DOHH2 (cell line): Measurements from ENCODE around the gene FNBP1L.

Experiments
- H3F3A ChIP-seq: fragments of 200-600 bp; sonication (generic), shearing (Covaris generic); 2 replicates; pipeline ENCODE4 v1.6.0; 2016; ENCODE audit warnings: antibody characterized with exemption, mild to moderate bottlenecking; ENCODE audit not compliant: control insufficient read depth, insufficient read depth
- H3K27ac ChIP-seq: fragments of 200-600 bp; sonication (generic); 2 replicates; pipeline ENCODE4 v1.5.1; 2014; ENCODE audit warnings: low read depth, mild to moderate bottlenecking, low read length, moderate library complexity
- H3K27me3 ChIP-seq: fragments of 200-600 bp; sonication (generic); 2 replicates; pipeline ENCODE4 v1.6.1; 2014; ENCODE audit warnings: mild to moderate bottlenecking, low read length, mixed read lengths; ENCODE audit not compliant: control insufficient read depth
- H3K36me3 ChIP-seq: fragments of 200-600 bp; sonication (generic); 2 replicates; pipeline ENCODE4 v1.6.1; 2014; ENCODE audit warnings: mild to moderate bottlenecking, low read length, moderate library complexity, mixed read lengths; ENCODE audit not compliant: control insufficient read depth
- H3K4me1 ChIP-seq: fragments of 200-600 bp; sonication (generic); 2 replicates; pipeline ENCODE4 v1.6.1; 2014; ENCODE audit warnings: mild to moderate bottlenecking, low read length, mixed read lengths; ENCODE audit not compliant: control insufficient read depth
- H3K4me2 ChIP-seq: fragments of 200-600 bp; sonication (generic); 2 replicates; pipeline ENCODE4 v1.6.0; 2014; ENCODE audit warnings: mild to moderate bottlenecking, low read length, moderate library complexity
- H3K4me3 ChIP-seq: fragments of 200-600 bp; sonication (generic); 2 replicates; pipeline ENCODE4 v1.5.1; 2014; ENCODE audit warnings: mild to moderate bottlenecking, low read length, mixed read lengths
- H3K79me2 ChIP-seq: fragments of 200-600 bp; sonication (generic); 2 replicates; pipeline ENCODE4 v1.6.1; 2014; ENCODE audit warnings: mild to moderate bottlenecking, low read length, mixed read lengths; ENCODE audit not compliant: control insufficient read depth
- H3K9me2 ChIP-seq: fragments of 200-600 bp; sonication (generic); replicated peaks from 2 replicates; pipeline ENCODE4 v1.6.1; 2014; ENCODE audit warnings: mild to moderate bottlenecking, low read length, mixed read lengths; ENCODE audit not compliant: control insufficient read depth
- H3K9me3 ChIP-seq: fragments of 200-600 bp; sonication (generic); 2 replicates; pipeline ENCODE4 v1.6.1; 2014; ENCODE audit warnings: antibody characterized with exemption, low read length, mixed read lengths; ENCODE audit not compliant: control insufficient read depth, insufficient read depth
- H4K20me1 ChIP-seq: fragments of 200-600 bp; sonication (generic); 2 replicates; pipeline ENCODE4 v1.6.0; 2014; ENCODE audit warnings: low read depth, mild to moderate bottlenecking, antibody characterized with exemption, low read length, moderate library complexity; ENCODE audit not compliant: control insufficient read depth, insufficient read depth
- CTCF ChIP-seq: fragments of 200-600 bp; sonication (generic); IDR thresholded peaks from one replicate; pipeline ENCODE4 v1.5.1; 2014; ENCODE audit warnings: antibody characterized with exemption, mild to moderate bottlenecking, low read depth, low read length; ENCODE audit not compliant: poor library complexity, severe bottlenecking
- EZH2phosphoT487 ChIP-seq: fragments of 200-600 bp; sonication (generic); IDR thresholded peaks from 2 replicates; pipeline ENCODE4 v1.6.1; 2017; ENCODE audit warnings: borderline replicate concordance, mild to moderate bottlenecking, antibody characterized with exemption, low read length, moderate library complexity, mixed read lengths

Gene FNBP1L

GRCh38 chr1:93554883-93555872 is 107.3 kb downstream of the FNBP1L start:
- no peaks in the 10 kb centered on the region for H3K79me2 ChIP-seq
- no peak overlapping the region for H3K27ac ChIP-seq
- no peaks in the 10 kb centered on the region for H3K9me3 ChIP-seq
- H3K4me2 ChIP-seq = no peak overlapping the region
- TF ChIP-seq CTCF (no peak), EZH2phosphoT487 (no peak)
- no peaks in the 10 kb centered on the region for H3K9me2 ChIP-seq
- no peaks in the 10 kb centered on the region; the same call in 1 of the 2 replicates for H3K27me3 ChIP-seq
- H3K4me1 ChIP-seq = peaks cover 17% of the 10 kb centered on the region
- no peaks in the 10 kb centered on the region for H4K20me1 ChIP-seq
- H3K4me3 ChIP-seq = no peak overlapping the region
- H3K36me3 ChIP-seq = peaks cover 10% of the 10 kb centered on the region
- H3F3A ChIP-seq = no peaks in the 10 kb centered on the region; the same call in 1 of the 2 replicates

GRCh38 chr1:93556291-93556690 is 108.4 kb downstream of the FNBP1L start:
- Histone ChIP-seq H3K27me3 (no peaks in the 10 kb centered on the region; the same call in 1 of the 2 replicates), H3K27ac (no peak overlapping the region), H3K4me3 (no peak overlapping the region), H3K79me2 (no peaks in the 10 kb centered on the region), H4K20me1 (no peaks in the 10 kb centered on the region), H3K36me3 (peaks cover 21% of the 10 kb centered on the region), H3K9me2 (no peaks in the 10 kb centered on the region), H3K4me2 (no peak overlapping the region), H3K4me1 (peaks cover 20% of the 10 kb centered on the region), H3K9me3 (no peaks in the 10 kb centered on the region), H3F3A (no peaks in the 10 kb centered on the region; the same call in 1 of the 2 replicates)
- TF ChIP-seq EZH2phosphoT487 = no peak
- no peak for TF ChIP-seq CTCF

DNA sequence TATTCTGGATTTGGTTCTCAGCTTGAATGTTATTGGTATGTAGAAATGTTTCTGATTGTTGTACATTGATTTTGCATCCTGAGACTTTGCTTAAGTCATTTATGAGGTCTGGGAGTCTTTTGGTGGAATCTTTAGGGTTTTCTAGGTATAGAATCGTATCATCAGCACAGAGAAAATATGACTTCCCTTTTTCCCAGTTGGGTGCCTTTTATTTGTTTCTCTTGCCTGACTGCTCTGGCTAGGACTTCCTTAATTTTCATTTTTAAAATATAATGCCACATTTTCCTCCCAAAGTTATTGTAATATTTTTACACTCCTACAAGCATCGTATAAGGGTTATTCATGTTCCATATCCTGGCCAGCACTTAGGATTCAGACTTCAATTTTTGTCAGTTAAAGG is 111.1 kb downstream of the FNBP1L start:
- H4K20me1 ChIP-seq = no peaks in the 10 kb centered on the region
- H3F3A ChIP-seq = no peaks in the 10 kb centered on the region; the same call in 1 of the 2 replicates
- TF ChIP-seq EZH2phosphoT487 (no peak), CTCF (no peak)
- H3K36me3 ChIP-seq = peaks cover 47% of the 10 kb centered on the region
- no peaks in the 10 kb centered on the region; the same call in 1 of the 2 replicates for H3K27me3 ChIP-seq
- peaks cover 20% of the 10 kb centered on the region for H3K4me1 ChIP-seq
- no peak overlapping the region for H3K4me2 ChIP-seq
- H3K9me3 ChIP-seq = no peaks in the 10 kb centered on the region
- no peak overlapping the region for H3K4me3 ChIP-seq
- H3K79me2 ChIP-seq = no peaks in the 10 kb centered on the region
- no peak overlapping the region for H3K27ac ChIP-seq
- H3K9me2 ChIP-seq = no peaks in the 10 kb centered on the region
